SK-MEL-5 (cell line): ENCODE data around the gene SNX25. TPM values are rescaled to one million over a fixed set of nuclear protein-coding genes. Genes with fewer than 3 reads are reported as not detected.
A peak's percentile ranks its signal among the peaks of the same experiment; 100 is the strongest.
"Not testable (repeated sequence)": the region's sequence is repeated elsewhere in the genome, so short reads cannot be mapped to it uniquely, and the experiment has no call there.

Experiments used
- DNase-seq: peaks from one replicate; pipeline ENCODE4 v3.0.0-alpha.2; 2016; ENCODE audit warnings: low read depth, low spot score
- in situ Hi-C: cut with HindIII; loops from 2 replicates; pipeline ENCODE4 v1.10.0; 2016; ENCODE audit warnings: low sequenced_read_pairs, high pct_unique_total_duplicates, low pct_unique_long_range_greater_than_20kb
- total RNA-seq: library from RNA; depleted of rRNA; stranded (reverse); fragments of >200 nt; shearing (Covaris generic); gene quantifications from 2 replicates; pipeline ENCODE4 v1.2.3, GENCODE V29; 2014

Gene SNX25
- total RNA-seq, 1 experiment from 2014 or later: 57.8 TPM

- DNase-seq: no peak
- in situ Hi-C loops: no loop called here
Observed at GRCh38 chr4:185247151-185247550, 37.8 kb downstream of the SNX25 start.

- in situ Hi-C loops: no loop called here
- no peak for DNase-seq
Observed at GRCh38 chr4:185248393-185249039, 39.1 kb downstream of the SNX25 start.

- DNase-seq: no peak
- in situ Hi-C loops: no loop called here
Observed at GRCh38 chr4:185249105-185249504, 39.7 kb downstream of the SNX25 start.

DNA sequence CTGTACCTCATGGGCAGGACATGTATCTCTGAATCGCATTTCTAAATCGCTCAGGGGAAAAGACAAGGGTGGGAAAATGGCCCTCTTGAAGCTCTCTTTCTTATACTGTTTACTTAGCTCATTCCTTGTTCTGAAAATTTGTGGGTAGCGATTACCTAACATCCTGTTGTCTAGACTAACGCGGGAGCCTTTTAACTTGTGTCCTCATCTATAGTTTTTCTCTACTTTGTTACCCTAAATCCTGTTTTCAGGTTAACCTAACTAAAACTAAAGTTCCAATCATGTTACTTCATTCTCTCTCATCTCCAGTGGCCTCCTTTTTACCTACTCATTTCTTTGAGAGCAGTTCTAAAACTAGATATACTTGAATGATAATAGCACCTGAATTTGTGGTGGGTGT is 45.0 kb downstream of the SNX25 start:
- DNase-seq: no peak
- in situ Hi-C loops: no loop called here

GRCh38 chr4:185255868-185256267 is 46.5 kb downstream of the SNX25 start:
- DNase-seq: no peak
- in situ Hi-C loops: no loop called here

- in situ Hi-C loops: no loop called here
Observed at GRCh38 chr4:185256446-185256845, 47.0 kb downstream of the SNX25 start.

GRCh38 chr4:185257086-185257485 is 47.7 kb downstream of the SNX25 start:
- in situ Hi-C loops: no loop called here
- DNase-seq: no peak

More at GRCh38 chr4:185256446-185256845, 47.0 kb downstream of the SNX25 start:
- no peak for DNase-seq

GRCh38 chr4:185257694-185258093 is 48.3 kb downstream of the SNX25 start:
- in situ Hi-C loops: no loop called here
- no peak for DNase-seq

DNA sequence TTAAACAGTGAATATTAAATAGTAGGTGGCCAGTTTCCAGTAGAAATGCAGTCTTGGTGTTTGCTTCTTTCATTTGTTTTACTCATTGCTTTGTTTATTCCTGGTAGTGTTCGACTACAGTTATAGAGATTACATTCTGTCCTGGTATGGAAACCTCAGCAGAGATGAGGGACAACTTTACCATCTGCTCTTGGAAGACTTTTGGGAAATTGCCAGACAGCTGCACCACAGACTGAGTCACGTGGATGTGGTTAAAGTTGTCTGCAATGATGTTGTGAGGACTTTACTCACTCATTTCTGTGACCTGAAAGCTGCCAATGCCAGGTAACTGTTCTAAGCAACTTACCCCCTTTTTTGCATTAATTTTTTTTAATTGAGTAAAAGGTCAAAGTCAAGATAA is 49.3 kb downstream of the SNX25 start:
- peak; percentile 20 for DNase-seq
- in situ Hi-C loops: not testable (repeated sequence)

- no peak for DNase-seq
- in situ Hi-C loops: no loop called here
Observed at GRCh38 chr4:185259719-185260118, 50.3 kb downstream of the SNX25 start.

DNA sequence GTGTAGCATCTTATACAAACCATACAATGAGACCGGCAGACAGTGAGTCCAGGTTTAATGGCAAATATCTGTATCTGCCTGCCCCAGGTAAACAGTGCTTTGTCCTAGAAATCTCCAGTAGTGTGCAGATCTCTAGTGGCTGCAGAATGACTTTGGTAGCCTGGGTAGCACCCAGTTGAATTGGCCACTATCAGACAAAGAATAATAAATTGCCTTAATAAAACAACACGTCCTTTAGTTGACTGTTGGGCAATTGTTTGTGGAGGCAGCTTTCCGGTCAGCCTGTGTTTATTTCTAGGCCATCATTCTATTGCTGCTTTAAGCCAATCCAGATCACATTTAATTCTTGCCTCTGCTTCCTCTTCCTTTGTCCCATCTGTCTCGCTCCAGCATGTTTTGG is 52.5 kb downstream of the SNX25 start:
- in situ Hi-C loops: no loop called here
- no peak for DNase-seq

- no peak for DNase-seq
- in situ Hi-C loops: no loop called here
Observed at GRCh38 chr4:185263419-185263818, 54.0 kb downstream of the SNX25 start.

DNA sequence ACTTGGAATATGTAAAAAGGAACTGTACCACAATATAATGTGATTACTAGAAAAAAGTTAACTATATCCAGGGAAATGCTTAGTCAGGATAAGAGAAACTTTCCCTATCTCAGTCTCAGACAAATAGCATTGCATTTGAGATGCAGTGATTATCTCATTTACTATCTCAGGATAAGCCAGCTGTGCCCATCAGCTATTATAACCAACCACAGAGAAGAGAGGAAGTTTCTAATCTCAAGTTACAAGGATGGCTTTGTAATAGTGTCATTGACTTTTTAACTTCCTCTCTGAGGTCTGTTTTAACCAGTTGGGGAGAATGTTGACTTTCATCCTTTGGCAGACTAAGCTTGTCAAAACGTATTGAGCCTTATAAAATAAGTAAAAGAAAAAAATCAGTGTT is 56.5 kb downstream of the SNX25 start:
- peak; percentile 63 for DNase-seq
- in situ Hi-C loops: no loop called here

GRCh38 chr4:185269286-185269685 is 59.9 kb downstream of the SNX25 start:
- in situ Hi-C loops: no loop called here

DNA sequence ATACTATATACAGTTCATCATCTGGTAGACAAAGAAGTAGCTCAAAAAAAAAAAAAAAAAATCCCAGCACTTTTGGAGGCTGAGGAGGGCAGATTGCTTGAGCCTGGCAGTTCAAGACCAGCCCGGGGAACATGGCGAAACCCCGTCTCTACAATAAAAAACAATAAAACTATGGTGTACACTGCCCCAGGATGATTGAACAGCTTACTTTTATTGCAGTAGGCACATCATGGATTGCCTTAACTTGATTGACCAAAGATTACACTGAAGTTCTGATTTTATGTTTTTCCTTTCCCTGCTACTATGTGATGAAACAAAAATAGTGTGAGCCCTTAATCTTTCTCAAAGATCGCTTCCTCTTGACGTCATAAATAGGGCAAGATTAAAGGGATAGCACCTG is 60.6 kb downstream of the SNX25 start:
- DNase-seq: no peak
- in situ Hi-C loops: no loop called here

More at GRCh38 chr4:185269286-185269685, 59.9 kb downstream of the SNX25 start:
- DNase-seq: no peak

- in situ Hi-C loops: no loop called here
Observed at GRCh38 chr4:185270885-185271284, 61.5 kb downstream of the SNX25 start.

DNA sequence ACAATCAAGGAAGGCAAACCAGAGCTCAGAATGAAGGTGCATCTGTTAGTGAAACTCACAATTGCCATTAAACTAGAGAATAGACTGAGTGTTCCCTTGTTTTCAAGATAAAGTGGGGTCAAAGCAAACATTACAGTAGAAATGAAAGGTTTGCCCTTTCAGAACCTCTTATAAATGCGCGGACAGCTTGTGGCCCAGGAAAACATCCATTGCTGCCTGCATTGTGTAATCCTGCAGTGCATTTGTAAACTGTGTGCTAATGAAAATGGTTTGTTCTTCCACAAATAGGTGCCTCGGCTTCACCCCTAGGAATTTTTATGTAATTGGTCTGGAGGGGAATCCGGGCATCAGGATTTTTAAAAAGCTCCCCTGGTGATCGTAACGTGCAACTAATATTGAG is 62.8 kb downstream of the SNX25 start:
- DNase-seq: no peak
- in situ Hi-C loops: no loop called here

More at GRCh38 chr4:185270885-185271284, 61.5 kb downstream of the SNX25 start:
- DNase-seq: no peak

GRCh38 chr4:185275501-185275900 is 66.1 kb downstream of the SNX25 start:
- in situ Hi-C loops: no loop called here
- no peak for DNase-seq

GRCh38 chr4:185276036-185276435 is 66.6 kb downstream of the SNX25 start:
- in situ Hi-C loops: no loop called here
- no peak for DNase-seq

GRCh38 chr4:185278716-185279115 is 69.3 kb downstream of the SNX25 start:
- in situ Hi-C loops: no loop called here
- no peak for DNase-seq
